Effector memory CD4-positive, alpha-beta T cell (primary cell): Measurements from ENCODE around the gene GATAD2B.

Experiments used
- DNase-seq, 3 donors: peaks; one replicate each; pipeline ENCODE4 v3.0.0-alpha.2; 2020
- H3K27ac ChIP-seq: 2 replicates; pipeline ENCODE4 v1.7.0; 2013; ENCODE audit warnings: mild to moderate bottlenecking, low read length, moderate library complexity; ENCODE audit not compliant: insufficient read depth, poor library complexity, severe bottlenecking
- H3K27me3 ChIP-seq: replicated peaks from 2 replicates; pipeline ENCODE4 v1.7.0; 2013; ENCODE audit warnings: mild to moderate bottlenecking, low read length; ENCODE audit not compliant: insufficient read depth, control insufficient read depth, poor library complexity, severe bottlenecking
- H3K36me3 ChIP-seq: 2 replicates; pipeline ENCODE4 v1.7.0; 2013; ENCODE audit warnings: mild to moderate bottlenecking, low read length, moderate library complexity; ENCODE audit not compliant: control insufficient read depth, insufficient read depth
- H3K4me1 ChIP-seq: 2 replicates; pipeline ENCODE4 v1.7.0; 2013; ENCODE audit warnings: low read length, mild to moderate bottlenecking; ENCODE audit not compliant: control insufficient read depth, insufficient read depth, poor library complexity, severe bottlenecking
- H3K4me3 ChIP-seq: 2 replicates; pipeline ENCODE4 v1.7.0; 2013; ENCODE audit warnings: low read length, low read depth, mild to moderate bottlenecking; ENCODE audit not compliant: insufficient read depth, poor library complexity, severe bottlenecking
- H3K9me3 ChIP-seq: 2 replicates; pipeline ENCODE4 v1.7.0; 2013; ENCODE audit warnings: mild to moderate bottlenecking, low read length, moderate library complexity; ENCODE audit not compliant: control insufficient read depth

Gene GATAD2B

DNA sequence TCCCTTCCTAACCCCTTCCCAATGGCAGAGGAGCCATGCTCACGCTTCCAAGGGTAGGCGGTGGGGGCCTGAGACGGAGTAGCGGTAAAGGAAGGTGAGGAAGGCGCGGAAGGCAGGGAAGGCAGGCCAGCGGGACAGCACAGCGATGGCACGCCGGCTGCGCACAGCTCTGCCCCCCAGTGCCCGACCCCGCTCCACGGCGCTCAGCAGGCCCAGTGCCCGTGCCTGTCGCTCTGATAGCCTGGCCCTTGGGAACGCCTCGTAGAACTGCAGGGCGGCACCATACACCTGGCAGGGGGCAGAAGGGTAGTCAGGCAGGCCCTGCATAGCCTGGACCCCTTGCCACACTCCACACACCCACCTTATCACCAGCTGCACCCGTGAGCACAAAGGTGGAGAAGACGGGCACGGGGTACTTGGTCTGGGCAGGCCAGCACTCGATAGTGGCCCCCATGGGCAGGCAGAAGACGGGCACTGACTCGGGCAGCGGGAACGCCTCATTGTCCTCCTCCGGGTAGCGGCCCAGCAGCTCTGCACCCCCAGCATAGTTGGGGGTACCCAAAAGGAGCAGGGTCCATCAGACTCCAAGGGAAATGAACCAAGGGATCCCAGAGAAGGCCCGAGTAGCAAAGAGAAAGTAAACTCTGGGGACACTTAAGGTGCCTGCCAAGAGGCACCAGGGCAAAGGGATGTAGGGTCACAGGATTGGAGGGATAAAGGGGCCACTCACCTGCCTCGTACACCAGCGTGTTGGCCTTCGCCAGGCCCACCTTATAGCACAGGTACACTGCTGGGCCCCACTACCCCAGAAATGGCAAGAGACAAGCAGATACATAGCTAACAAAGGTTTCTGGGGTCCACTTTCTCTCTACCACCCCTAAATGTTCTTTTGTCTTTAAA is 19.3 kb upstream of the GATAD2B start:
- no peak for DNase-seq
- no peak overlapping the region for H3K4me3 ChIP-seq
- peaks cover 25% of the 10 kb centered on the region for H3K4me1 ChIP-seq
- H3K27me3 ChIP-seq = no peaks in the 10 kb centered on the region
- H3K27ac ChIP-seq = no peak overlapping the region
- no peaks in the 10 kb centered on the region for H3K9me3 ChIP-seq
- peaks cover 55% of the 10 kb centered on the region for H3K36me3 ChIP-seq

DNA sequence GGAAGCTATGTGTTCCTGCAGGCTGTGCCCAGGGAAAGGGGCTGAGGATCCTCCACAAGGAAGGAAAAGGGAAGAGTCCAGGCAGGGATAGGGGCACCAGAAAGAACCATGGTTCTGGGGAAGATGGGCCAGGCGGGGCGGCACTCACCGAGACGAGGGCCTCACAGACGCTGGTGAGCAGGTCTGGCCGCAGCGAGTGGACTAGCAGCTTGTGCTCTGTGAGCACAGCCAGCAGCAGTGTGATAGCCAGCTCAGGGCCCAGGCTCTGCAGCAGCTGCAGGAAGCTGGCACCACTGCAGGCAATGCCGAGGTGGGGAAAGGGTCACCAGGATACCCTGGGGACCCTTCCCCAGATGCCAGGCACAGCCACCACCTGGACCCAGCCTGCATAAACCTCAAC is 18.0 kb upstream of the GATAD2B start:
- peaks cover 21% of the 10 kb centered on the region for H3K4me1 ChIP-seq
- H3K4me3 ChIP-seq = no peak overlapping the region
- no peak for DNase-seq
- no peak overlapping the region for H3K27ac ChIP-seq
- H3K27me3 ChIP-seq = no peaks in the 10 kb centered on the region
- H3K36me3 ChIP-seq = peaks cover 68% of the 10 kb centered on the region
- no peaks in the 10 kb centered on the region for H3K9me3 ChIP-seq

DNA sequence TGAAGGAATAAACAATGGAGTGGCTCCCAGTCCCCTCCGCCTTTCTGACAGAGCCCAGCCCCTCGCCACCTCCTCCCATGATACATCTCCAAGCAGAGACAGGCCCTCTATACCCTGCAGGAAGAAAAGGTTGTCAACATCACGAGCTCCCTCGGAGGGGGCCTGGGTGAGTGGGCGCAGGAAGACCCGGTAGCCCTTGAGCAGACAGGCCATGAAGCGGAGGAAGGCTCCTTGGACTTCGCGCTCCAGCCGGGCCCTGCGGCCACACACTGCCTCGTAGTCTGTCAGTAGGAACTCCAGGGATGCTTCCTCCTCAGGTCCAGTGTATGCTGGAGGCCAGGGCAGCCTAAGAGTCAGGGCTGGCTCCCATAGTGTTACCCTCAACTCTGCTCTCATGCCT is 16.7 kb upstream of the GATAD2B start:
- Histone ChIP-seq H3K4me1 (peaks cover 18% of the 10 kb centered on the region), H3K36me3 (peaks cover 80% of the 10 kb centered on the region), H3K4me3 (no peak overlapping the region), H3K27ac (no peak overlapping the region), H3K27me3 (no peaks in the 10 kb centered on the region), H3K9me3 (no peaks in the 10 kb centered on the region)
- no peak for DNase-seq

DNA sequence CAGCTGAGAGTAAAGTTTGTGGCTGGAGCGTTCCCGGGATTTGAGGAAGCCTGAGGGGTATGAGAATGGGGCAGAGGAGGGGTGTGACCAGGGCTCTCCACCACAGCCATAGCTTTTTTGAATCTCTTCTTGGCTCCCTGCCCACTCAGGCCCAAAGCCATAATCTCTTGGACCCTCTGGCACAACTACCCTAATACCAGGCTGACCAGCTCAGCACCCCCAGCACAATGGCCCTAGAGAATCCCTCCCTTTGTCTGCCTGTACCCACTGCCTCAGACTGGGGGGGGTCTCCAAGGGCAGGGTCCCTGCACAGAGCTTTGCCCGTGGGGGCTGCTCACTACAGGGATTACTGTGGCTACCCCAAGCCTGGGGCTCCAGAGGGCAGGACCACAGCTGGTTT is 16.2 kb upstream of the GATAD2B start:
- Histone ChIP-seq H3K36me3 (peaks cover 85% of the 10 kb centered on the region), H3K27me3 (no peaks in the 10 kb centered on the region), H3K9me3 (no peaks in the 10 kb centered on the region), H3K4me1 (peaks cover 14% of the 10 kb centered on the region), H3K27ac (no peak overlapping the region), H3K4me3 (no peak overlapping the region)
- no peak for DNase-seq

DNA sequence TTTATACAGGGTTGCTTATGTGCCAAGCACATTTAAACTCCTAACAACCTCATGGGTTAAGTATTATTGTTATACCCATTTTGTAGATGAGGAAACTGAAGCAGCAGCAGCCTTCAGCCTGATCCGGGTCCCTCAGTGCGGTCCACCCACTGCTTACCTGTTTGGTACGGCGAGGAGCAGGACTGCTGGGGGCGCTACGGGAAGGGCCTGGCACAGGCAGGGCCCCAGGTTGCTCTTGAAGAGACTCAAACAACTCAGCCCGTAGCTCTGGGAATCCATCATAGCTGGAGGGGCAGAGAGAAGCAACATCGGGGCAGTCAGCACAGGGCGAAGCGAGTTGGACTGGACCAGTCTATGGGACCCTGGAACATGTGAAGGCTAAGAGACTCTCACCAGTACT is 14.6 kb upstream of the GATAD2B start:
- no peaks in the 10 kb centered on the region for H3K9me3 ChIP-seq
- H3K4me1 ChIP-seq = no peaks in the 10 kb centered on the region
- DNase-seq = no peak
- H3K36me3 ChIP-seq = peaks cover 93% of the 10 kb centered on the region
- H3K27me3 ChIP-seq = no peaks in the 10 kb centered on the region
- no peak overlapping the region for H3K27ac ChIP-seq
- H3K4me3 ChIP-seq = no peak overlapping the region

DNA sequence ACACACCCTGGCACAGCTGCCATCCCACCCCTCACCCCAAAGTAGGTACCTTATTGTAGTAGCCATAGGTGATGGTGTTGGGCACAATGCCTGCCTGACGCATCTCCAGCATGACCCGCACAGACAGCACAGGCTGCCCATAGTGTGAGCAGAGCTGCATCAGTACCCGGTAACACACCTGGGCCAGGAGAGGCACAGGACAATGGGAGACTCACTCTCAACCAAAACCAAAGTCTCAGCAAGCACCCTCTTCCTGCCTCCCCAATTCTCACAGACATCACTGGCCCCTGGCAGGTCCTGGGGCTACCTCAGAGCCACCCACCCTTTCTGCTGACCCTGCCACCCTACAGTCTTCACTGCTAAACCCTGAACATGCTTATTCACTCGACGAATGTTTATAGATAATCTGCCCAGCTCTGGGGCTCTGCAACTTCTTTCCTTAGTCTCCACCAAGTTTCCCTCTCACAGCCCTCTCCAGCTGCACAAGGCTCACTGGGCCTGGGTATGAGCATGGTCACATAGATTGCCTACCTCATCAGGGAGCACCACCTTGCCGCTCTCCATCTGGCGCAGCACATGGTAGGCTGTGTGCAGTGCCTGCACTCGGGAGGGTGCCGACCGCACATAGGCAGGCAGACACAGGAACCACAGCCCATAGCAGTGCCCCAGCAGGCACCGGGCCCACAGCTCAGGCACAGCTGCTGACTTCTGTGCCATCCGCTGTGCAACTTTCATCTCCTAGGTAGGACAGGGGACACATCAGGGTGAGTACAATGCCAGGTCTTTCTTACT is 13.4 kb upstream of the GATAD2B start:
- peaks cover 88% of the 10 kb centered on the region for H3K36me3 ChIP-seq
- H3K27me3 ChIP-seq = no peaks in the 10 kb centered on the region
- H3K4me3 ChIP-seq = no peak overlapping the region
- no peak for DNase-seq
- H3K4me1 ChIP-seq = no peaks in the 10 kb centered on the region
- H3K9me3 ChIP-seq = no peaks in the 10 kb centered on the region
- no peak overlapping the region for H3K27ac ChIP-seq

DNA sequence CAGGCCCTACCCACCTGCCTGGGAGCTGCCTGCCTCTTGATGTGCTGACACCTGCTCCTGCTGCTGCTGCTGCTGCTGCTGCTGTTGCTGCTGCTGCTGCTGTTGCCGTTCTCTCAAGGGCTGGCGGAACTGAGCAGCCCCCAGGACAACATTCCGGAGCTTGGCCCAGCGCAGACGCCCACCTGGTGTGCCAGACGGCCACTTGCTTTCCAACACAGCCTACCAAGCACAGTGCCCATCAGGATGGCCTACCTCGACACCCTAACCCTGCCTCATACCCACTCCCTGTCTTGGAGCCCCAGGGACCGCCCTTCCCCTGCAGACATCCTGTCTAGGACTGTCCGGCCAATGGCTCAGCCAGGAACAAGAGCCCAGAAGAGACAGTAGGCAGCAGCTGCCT is 12.0 kb upstream of the GATAD2B start:
- no peak overlapping the region for H3K4me3 ChIP-seq
- H3K27ac ChIP-seq = no peak overlapping the region
- H3K36me3 ChIP-seq = peaks cover 88% of the 10 kb centered on the region

DNA sequence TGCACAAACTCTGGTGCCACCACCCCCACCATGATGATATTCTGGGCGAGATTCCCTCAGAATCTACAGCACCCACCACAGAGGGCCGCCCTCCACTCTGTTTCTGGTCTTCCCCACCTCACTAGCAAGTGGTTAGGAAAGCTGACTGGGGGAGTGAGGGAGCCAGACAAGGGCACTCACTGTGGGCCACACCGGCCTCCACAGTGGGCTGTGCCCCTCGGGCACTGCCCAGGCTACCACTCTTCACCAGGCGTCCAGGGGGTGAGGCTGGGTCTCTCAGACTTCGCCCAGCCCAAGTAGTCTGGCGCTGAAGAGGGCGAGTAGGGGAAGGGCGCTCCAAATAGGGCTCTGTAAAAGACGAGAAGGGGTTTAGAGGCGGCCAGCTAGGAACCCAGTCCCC is 11.2 kb upstream of the GATAD2B start:
- Histone ChIP-seq H3K36me3 (peaks cover 86% of the 10 kb centered on the region), H3K27ac (no peak overlapping the region), H3K4me3 (no peak overlapping the region), H3K9me3 (no peaks in the 10 kb centered on the region), H3K4me1 (no peaks in the 10 kb centered on the region), H3K27me3 (no peaks in the 10 kb centered on the region)
- DNase-seq = no peak

More for the DNA sequence above, 12.0 kb upstream of the GATAD2B start:
- no peaks in the 10 kb centered on the region for H3K27me3 ChIP-seq
- no peaks in the 10 kb centered on the region for H3K9me3 ChIP-seq
- no peaks in the 10 kb centered on the region for H3K4me1 ChIP-seq
- no peak for DNase-seq

DNA sequence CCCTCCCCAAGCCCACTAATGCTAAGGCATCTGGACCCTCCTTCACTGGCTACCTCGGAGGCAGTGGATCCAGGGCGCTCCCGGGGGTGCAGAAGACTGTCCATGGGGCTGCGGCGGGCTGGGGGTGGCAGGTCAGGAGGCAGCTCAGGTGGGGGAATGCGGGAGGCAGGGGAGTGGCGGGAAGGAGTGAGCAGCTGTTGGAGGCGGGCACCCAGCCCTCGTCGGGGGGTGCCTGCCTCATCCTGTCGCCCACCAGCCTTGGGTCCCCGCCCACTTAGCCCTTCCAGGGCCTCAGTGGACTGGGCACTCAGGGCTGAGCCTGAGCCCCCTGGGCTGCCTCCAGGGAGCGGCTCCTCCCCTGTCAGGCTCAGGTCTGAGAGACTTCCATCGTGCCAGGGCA is 10.7 kb upstream of the GATAD2B start:
- Histone ChIP-seq H3K4me1 (no peaks in the 10 kb centered on the region), H3K9me3 (no peaks in the 10 kb centered on the region), H3K36me3 (peaks cover 82% of the 10 kb centered on the region), H3K27me3 (no peaks in the 10 kb centered on the region), H3K4me3 (no peak overlapping the region), H3K27ac (no peak overlapping the region)
- no peak for DNase-seq
